ENCODE measurements around the gene CAPRIN1. TPM values are rescaled to one million over a fixed set of nuclear protein-coding genes. Genes with fewer than 3 reads are reported as not detected.

CAPRIN1 gene
- total RNA-seq (100 to 1,000 TPM; 111 to 123 (median 116) TPM), polyA plus RNA-seq (54.5 TPM)
- long read RNA-seq, donor 1, full-length matches to known transcripts = 135 of 163 reads
- long read RNA-seq, donor 1, partial matches to known transcripts = 17 of 163 reads
- long read RNA-seq, donor 1, other reads (novel, unspliced or antisense) = 11 of 163 reads
- long read RNA-seq, donor 2, full-length matches to known transcripts = 69 of 79 reads
- long read RNA-seq, donor 2, partial matches to known transcripts = 6 of 79 reads
- long read RNA-seq, donor 2, other reads (novel, unspliced or antisense) = 4 of 79 reads
- long read RNA-seq, donor 3, full-length matches to known transcripts = 322 of 371 reads
- long read RNA-seq, donor 3, partial matches to known transcripts = 25 of 371 reads
- long read RNA-seq, donor 3, other reads (novel, unspliced or antisense) = 24 of 371 reads
- long read RNA-seq, donor 4, full-length matches to known transcripts = 80 of 92 reads
- long read RNA-seq, donor 4, partial matches to known transcripts = 6 of 92 reads
- long read RNA-seq, donor 4, other reads (novel, unspliced or antisense) = 6 of 92 reads

- DNase-seq (peak; percentile 90 to 96 (median 95)), ATAC-seq (peak; percentile 94 to 96)
- WGBS = under 1% methylated on average over 64 of the region's 64 CpGs
- H3K4me1 ChIP-seq (ENCODE audit: control insufficient read depth, insufficient read depth, low read length) = no peaks in the 10 kb centered on the region
- no peaks in the 10 kb centered on the region for H3K27me3 ChIP-seq (ENCODE audit: control insufficient read depth, insufficient read depth)
- H3K9me3 ChIP-seq (ENCODE audit: control insufficient read depth, low read length) = no peaks in the 10 kb centered on the region
- peak within 1 kb of the TSS; percentile 93 for H3K4me3 ChIP-seq (ENCODE audit: low read length)
- H3K27ac ChIP-seq (ENCODE audit: low read length) = peak within 1 kb of the TSS; percentile 99
- intact Hi-C loops (cut with DNase I) = loop anchor here in 2 of 4 donors (2.0 to 10.0 kb wide), 2 partner anchors 53 kb away; partner anchors contain the start of gene NAT10 (in 2 of the 2)
These were observed at the start of gene CAPRIN1 for GRCh38 chr11:34051349-34052035. TSS of gene CAPRIN1 (plus strand) at chr11:34051731. CDS start at chr11:34052421, 690 bp downstream.

GRCh38 chr11:34002420-34002819 lies 49.1 kb upstream of the CAPRIN1 start:
- Histone ChIP-seq H3K4me3 (ENCODE audit: low read length) (no peak overlapping the region), H3K4me1 (ENCODE audit: control insufficient read depth, insufficient read depth, low read length) (no peaks in the 10 kb centered on the region), H3K27ac (ENCODE audit: low read length) (no peak overlapping the region), H3K27me3 (ENCODE audit: control insufficient read depth, insufficient read depth) (no peaks in the 10 kb centered on the region), H3K9me3 (ENCODE audit: control insufficient read depth, low read length) (no peaks in the 10 kb centered on the region)
- WGBS = 69% methylated on average over 4 of the region's 4 CpGs
- intact Hi-C loops (cut with DNase I) = loop anchor here in 1 of 4 donors (10.0 kb wide), 1 partner anchor 162 kb away; no protein-coding TSS in a partner anchor
- DNase-seq (no peak), ATAC-seq (no peak)

- no peak overlapping the region for H3K27ac ChIP-seq (ENCODE audit: low read length)
- no peaks in the 10 kb centered on the region for H3K9me3 ChIP-seq (ENCODE audit: control insufficient read depth, low read length)
- no peaks in the 10 kb centered on the region for H3K4me1 ChIP-seq (ENCODE audit: control insufficient read depth, insufficient read depth, low read length)
- no peaks in the 10 kb centered on the region for H3K27me3 ChIP-seq (ENCODE audit: control insufficient read depth, insufficient read depth)
- WGBS = 91% methylated on average over 3 of the region's 3 CpGs
- DNase-seq (no peak), ATAC-seq (no peak)
- no peak overlapping the region for H3K4me3 ChIP-seq (ENCODE audit: low read length)
- intact Hi-C loops (cut with DNase I) = loop anchor here in 1 of 4 donors (10.0 kb wide), 1 partner anchor 161 kb away; no protein-coding TSS in a partner anchor
These were observed 47.3 kb upstream of the CAPRIN1 start for GRCh38 chr11:34004236-34004635.

GRCh38 chr11:34006876-34007275 lies 44.7 kb upstream of the CAPRIN1 start:
- no peak overlapping the region for H3K27ac ChIP-seq (ENCODE audit: low read length)
- no peaks in the 10 kb centered on the region for H3K27me3 ChIP-seq (ENCODE audit: control insufficient read depth, insufficient read depth)
- 29% methylated on average over 2 of the region's 2 CpGs for WGBS
- no peak overlapping the region for H3K4me3 ChIP-seq (ENCODE audit: low read length)
- no peak for DNase-seq
- no peaks in the 10 kb centered on the region for H3K4me1 ChIP-seq (ENCODE audit: control insufficient read depth, insufficient read depth, low read length)
- no peak for ATAC-seq
- intact Hi-C loops (cut with DNase I) = loop anchor here in 1 of 4 donors (10.0 kb wide), 1 partner anchor 158 kb away; no protein-coding TSS in a partner anchor
- H3K9me3 ChIP-seq (ENCODE audit: control insufficient read depth, low read length) = no peaks in the 10 kb centered on the region

GRCh38 chr11:34012734-34013133 lies 38.8 kb upstream of the CAPRIN1 start:
- H3K4me1 ChIP-seq (ENCODE audit: control insufficient read depth, insufficient read depth, low read length) = no peaks in the 10 kb centered on the region
- no peaks in the 10 kb centered on the region for H3K9me3 ChIP-seq (ENCODE audit: control insufficient read depth, low read length)
- no peaks in the 10 kb centered on the region for H3K27me3 ChIP-seq (ENCODE audit: control insufficient read depth, insufficient read depth)
- ATAC-seq (no peak), DNase-seq (no peak)
- H3K4me3 ChIP-seq (ENCODE audit: low read length) = no peak overlapping the region
- intact Hi-C loops (cut with DNase I) = no loop called here
- WGBS = 97% methylated on average over 1 of the region's 1 CpG
- H3K27ac ChIP-seq (ENCODE audit: low read length) = no peak overlapping the region

- Histone ChIP-seq H3K9me3 (ENCODE audit: control insufficient read depth, low read length) (no peaks in the 10 kb centered on the region), H3K27ac (ENCODE audit: low read length) (peak overlapping the region; percentile 48), H3K4me3 (ENCODE audit: low read length) (no peak overlapping the region), H3K27me3 (ENCODE audit: control insufficient read depth, insufficient read depth) (no peaks in the 10 kb centered on the region), H3K4me1 (ENCODE audit: control insufficient read depth, insufficient read depth, low read length) (no peaks in the 10 kb centered on the region)
- WGBS = 50% methylated on average over 4 of the region's 4 CpGs
- ATAC-seq = peak; percentile 62 to 63
- DNase-seq = no peak
- intact Hi-C loops (cut with DNase I) = no loop called here
These were observed 37.5 kb upstream of the CAPRIN1 start for GRCh38 chr11:34013898-34014571.

- intact Hi-C loops (cut with DNase I) = no loop called here
- Histone ChIP-seq H3K27me3 (ENCODE audit: control insufficient read depth, insufficient read depth) (no peaks in the 10 kb centered on the region), H3K9me3 (ENCODE audit: control insufficient read depth, low read length) (peaks cover 3% of the 10 kb centered on the region), H3K4me3 (ENCODE audit: low read length) (no peak overlapping the region), H3K27ac (ENCODE audit: low read length) (no peak overlapping the region), H3K4me1 (ENCODE audit: control insufficient read depth, insufficient read depth, low read length) (no peaks in the 10 kb centered on the region)
- ATAC-seq = no peak
- 81% methylated on average over 3 of the region's 3 CpGs for WGBS
- DNase-seq = no peak
These were observed 29.4 kb upstream of the CAPRIN1 start for GRCh38 chr11:34021977-34022735.

GRCh38 chr11:34026432-34026831 lies 25.1 kb upstream of the CAPRIN1 start:
- no peak for ATAC-seq
- WGBS = 88% methylated on average over 14 of the region's 14 CpGs

GRCh38 chr11:34027516-34028408 lies 23.8 kb upstream of the CAPRIN1 start:
- Histone ChIP-seq H3K27me3 (ENCODE audit: control insufficient read depth, insufficient read depth) (no peaks in the 10 kb centered on the region), H3K9me3 (ENCODE audit: control insufficient read depth, low read length) (no peaks in the 10 kb centered on the region), H3K4me1 (ENCODE audit: control insufficient read depth, insufficient read depth, low read length) (peaks cover 3% of the 10 kb centered on the region), H3K4me3 (ENCODE audit: low read length) (no peak overlapping the region), H3K27ac (ENCODE audit: low read length) (no peak overlapping the region)
- DNase-seq (no peak), ATAC-seq (peak in 1 of 2 donors; percentile 20)
- 61% methylated on average over 10 of the region's 10 CpGs for WGBS
- intact Hi-C loops (cut with DNase I) = no loop called here

More at GRCh38 chr11:34026432-34026831, 25.1 kb upstream of the CAPRIN1 start:
- no peak for DNase-seq
- H3K4me3 ChIP-seq (ENCODE audit: low read length) = no peak overlapping the region
- H3K27me3 ChIP-seq (ENCODE audit: control insufficient read depth, insufficient read depth) = no peaks in the 10 kb centered on the region
- intact Hi-C loops (cut with DNase I) = no loop called here
- no peak overlapping the region for H3K27ac ChIP-seq (ENCODE audit: low read length)
- H3K4me1 ChIP-seq (ENCODE audit: control insufficient read depth, insufficient read depth, low read length) = peaks cover 3% of the 10 kb centered on the region
- peaks cover 3% of the 10 kb centered on the region for H3K9me3 ChIP-seq (ENCODE audit: control insufficient read depth, low read length)

Measured in right cardiac atrium (tissue), 5 donors.